Left hindlimb (tissue), 1 donor: ENCODE measurements around the gene SERTAD3.
"Not testable (repeated sequence)": the region's sequence is repeated elsewhere in the genome, so short reads cannot be mapped to it uniquely, and the experiment has no call there.

Source experiments
- DNase-seq: peaks from one replicate; pipeline ENCODE4 v3.0.0-alpha.2; 2018

SERTAD3 gene

DNA sequence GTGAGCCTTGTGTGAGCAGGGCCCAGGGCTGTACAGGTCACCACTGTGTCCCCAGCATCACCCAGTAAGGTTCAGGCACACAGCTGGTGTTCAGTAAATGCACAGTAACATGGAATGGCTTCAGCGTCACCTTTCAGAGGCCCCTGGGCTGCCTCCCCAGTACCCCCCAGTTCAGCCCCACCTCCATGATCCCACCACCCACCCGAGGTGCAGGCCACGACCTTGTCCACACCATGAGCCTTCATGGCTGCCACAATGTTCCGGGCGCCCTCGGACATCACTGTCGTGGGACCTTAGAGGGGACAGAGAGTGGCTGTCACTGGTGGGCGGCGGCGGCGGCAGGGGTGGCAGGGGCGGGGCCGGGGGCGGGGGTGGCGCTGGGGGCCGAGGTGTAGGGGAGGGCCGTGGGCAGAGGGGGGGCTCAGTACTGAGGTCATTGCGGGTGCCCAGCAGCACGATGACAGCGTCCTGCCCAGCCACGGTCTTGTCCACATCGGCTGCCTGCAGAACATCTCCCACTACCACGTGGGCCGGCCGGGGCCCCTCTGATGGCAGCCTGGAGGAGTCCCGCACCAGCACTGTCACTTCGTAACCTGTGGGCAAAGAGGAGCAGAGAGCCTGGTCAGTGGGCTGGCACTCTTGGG is 13.9 kb upstream of the SERTAD3 start:
- DNase-seq = no peak

- no peak for DNase-seq
These were observed 12.9 kb upstream of the SERTAD3 start for GRCh38 chr19:40457048-40457447.

DNA sequence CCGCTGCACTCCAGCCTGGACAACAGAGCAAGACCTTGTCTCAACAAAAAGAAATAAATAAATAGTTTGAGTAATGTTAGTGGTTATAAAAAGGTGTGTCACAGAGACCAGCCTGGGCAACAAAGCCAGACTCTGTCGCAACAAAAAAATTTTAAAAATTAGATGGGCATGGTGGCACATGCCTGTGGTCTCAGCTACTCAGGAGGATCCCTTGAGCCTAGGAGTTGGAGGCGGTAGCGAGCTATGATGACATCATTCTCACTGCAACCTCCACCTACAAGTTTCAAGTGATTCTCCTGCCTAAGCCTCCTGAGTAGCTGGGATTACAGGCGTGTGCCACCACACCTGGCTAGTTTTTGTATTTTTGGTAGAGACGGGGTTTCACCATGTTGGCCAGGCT is 9.8 kb upstream of the SERTAD3 start:
- not testable (repeated sequence) for DNase-seq

DNA sequence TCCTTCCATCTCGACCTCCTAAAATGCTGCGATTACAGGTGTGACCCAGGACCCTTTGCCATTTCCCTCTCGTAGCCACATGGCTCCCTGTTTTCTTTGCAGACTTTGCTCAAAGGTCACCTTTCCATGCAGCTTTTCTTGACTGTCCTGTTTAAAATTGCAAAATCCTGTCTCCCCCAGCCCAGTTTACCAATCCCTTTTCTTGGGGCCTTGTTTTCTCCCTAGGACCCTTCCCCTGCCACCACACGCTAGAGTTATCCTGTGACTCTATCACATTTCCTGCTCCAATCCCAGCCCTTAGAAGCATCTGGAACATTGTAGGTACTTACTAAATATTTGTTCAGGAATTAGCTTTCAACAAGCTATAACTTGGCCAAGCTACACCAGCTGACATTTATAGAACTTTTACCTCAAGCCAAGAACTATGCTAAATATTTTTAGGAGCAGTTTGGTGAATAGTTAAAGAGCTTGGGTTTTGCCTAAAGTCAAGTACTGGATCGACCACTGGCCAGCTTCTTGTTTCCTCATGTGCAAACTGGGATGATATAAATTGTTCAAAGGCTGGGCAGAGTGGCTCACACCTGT is 9.1 kb upstream of the SERTAD3 start:
- DNase-seq = no peak

DNA sequence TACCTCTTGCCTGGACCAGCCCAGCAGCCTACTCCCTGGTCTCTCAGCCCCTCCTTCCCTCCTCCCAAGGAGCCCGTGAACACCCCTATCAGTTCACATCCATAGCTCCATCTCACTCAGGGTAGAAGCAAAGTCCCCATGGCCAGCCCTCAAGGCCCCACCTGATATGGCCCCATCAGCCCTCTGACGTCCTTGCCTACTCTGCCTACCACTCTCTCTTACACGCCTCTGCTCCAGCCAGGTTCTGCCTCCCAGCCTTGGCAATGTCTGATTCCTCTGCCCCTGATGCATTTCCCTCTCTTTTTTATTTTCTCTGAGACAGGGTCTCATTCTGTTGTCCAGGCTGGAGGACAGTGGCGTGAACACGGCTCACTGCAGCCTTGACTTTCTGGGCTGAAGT is 7.9 kb upstream of the SERTAD3 start:
- no peak for DNase-seq

GRCh38 chr19:40450664-40451063 is 6.5 kb upstream of the SERTAD3 start:
- no peak for DNase-seq

DNA sequence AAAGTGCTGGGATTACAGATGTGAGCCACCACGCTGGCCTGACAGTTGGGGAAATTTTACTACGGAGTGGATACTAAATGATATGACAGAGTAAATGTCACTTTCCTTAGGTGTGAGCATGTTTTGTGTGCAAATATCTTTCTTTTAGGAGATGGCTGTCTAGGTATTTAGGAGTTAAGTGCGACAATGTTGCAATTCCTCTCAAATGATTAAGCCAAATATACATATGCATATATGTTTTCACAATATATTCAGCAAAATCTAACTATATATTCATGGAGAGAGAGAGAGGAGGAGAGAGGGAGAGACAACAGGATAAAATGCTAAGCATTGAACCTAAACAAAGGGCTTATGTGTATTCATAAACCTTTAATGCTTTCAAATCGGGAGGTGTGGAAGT is 5.4 kb upstream of the SERTAD3 start:
- no peak for DNase-seq

DNA sequence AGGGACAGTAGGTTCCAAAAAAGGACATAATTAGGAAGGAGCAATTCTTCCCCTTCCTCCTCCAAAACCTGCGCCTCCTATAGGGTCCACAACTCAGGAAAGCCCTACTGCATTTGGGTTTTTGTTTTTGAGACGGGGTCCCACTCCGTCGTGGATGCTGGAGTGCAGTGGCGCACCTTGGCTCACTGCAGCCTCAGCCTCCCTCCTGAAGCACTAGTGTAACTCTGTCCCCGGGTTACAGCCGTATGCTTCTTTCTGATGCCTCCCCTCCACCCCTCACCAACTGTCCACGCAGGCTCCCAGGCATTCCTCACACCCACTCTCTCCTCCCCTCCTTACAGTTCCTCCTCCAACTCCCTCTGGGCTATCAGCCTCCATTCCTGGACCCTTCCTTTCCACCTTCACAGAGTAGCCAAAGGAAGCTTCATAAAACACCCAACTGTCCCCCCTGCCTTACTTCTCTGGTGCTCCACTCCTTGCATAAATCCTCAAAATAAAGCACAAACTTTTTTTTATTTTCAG is 2.2 kb upstream of the SERTAD3 start:
- DNase-seq = no peak

DNA sequence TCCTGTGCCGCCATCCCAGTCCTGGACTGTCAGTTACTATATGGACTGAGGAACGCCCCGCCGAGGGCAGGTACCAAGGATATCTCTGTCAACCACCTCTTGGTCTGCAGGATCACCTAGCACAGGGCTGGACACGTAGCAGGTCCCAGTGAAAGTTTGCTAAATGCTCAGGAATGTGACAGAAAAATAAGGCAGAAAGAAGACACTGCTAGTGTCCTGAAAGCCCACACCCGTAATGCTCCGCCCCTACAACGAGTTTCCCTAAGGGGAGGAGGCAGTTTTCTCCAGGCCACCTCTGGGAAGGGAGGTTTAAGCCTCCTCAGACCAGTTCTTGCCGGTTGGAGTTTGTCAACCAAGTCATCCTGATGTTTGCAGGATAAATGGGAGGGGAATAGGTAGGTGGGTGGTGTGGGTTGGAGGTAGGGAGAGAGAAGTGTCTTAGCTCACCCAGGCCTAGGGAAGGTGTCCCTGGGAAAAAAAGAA is 1.7 kb upstream of the SERTAD3 start:
- no peak for DNase-seq

DNA sequence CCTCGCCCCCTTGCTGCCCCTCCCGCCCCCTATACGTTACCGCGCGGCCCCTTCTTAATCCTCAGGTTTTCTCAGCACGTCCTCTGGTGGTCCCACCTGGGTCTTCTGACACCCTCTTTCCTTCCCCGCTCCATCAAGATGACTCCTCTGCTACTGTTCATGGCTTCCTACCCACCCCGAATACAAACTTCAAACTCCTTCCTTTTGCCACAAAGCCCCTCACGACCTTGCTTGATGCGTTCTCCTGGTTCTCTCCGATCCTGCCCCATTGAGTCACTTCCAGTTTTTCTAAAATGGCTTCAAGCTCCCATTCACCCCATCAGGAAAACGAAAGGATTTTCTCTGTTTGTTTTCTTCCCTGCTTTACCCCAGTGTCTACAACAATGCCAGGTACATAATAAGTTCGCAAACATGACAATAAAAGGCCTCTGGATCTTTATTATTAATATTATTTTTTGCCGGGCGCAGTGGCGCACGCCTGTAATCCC is 734 bp upstream of the SERTAD3 start:
- DNase-seq = no peak

- peak; percentile 100 for DNase-seq
These were observed 770 bp downstream of the SERTAD3 start for GRCh38 chr19:40443131-40443999.

DNA sequence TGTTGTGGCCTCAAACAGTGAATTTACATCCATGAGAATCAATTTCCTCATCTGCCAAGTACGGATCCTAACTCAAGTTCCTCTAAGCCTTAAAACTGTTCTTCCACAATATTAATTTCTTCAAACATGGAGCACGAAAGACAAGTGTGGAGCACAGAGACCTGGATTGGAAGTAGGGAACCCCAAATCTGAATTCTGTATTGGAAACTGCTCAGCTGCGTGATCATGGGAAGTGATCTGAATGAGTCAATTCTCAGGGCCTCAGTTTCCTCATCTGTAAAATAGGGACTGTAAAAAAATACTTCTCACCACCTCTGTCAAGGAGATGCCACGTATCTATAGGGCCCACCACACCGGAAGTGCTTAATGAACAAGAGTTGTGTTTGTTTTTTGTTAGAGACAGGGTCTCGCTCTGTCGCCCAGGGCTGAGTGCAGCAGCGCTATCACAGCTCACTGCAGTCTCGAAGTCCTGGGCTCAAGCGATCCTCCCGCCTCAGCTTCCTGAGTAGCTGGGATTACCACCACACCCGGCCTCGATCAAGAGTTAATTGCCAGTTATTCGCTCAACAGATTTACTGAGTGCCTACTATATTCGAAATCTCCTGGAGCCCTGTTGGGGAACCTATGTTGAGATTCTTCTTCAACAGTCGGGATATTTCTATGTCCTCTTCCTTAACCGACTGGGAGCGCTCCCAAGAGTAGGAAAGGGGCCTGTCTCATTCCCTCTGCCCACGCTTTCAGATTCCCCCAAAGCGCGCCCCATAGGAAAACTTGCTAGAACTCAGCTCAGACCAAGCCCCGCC is 1.6 kb downstream of the SERTAD3 start:
- DNase-seq = no peak

DNA sequence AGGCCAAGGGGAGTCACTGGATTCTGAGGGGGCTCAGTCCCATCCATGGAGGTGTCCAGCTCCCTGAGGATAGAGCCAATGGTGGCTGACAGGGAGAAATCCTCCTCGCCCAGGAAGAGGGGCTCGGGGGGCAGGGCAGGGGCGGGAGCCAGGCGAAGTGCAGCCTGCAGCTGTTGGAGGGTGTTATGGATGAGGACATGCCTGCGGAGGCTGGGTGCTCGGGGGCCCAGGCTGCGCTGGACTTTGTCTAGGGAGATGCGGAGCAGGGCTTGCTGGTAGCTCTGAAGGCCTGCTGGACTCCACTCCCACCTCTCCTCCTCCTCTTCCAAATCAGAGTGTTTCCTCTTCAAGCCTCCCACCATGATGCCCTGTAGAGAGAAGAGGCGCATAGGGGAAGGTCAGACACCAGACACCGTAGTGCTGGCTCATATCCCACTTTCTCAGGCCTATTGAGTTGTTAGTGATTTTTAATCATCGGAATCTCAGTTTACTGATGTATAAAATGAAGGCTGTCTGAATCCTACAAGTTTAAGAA is 2.3 kb downstream of the SERTAD3 start:
- DNase-seq = no peak

GRCh38 chr19:40438284-40438683 is 5.9 kb downstream of the SERTAD3 start:
- no peak for DNase-seq

DNA sequence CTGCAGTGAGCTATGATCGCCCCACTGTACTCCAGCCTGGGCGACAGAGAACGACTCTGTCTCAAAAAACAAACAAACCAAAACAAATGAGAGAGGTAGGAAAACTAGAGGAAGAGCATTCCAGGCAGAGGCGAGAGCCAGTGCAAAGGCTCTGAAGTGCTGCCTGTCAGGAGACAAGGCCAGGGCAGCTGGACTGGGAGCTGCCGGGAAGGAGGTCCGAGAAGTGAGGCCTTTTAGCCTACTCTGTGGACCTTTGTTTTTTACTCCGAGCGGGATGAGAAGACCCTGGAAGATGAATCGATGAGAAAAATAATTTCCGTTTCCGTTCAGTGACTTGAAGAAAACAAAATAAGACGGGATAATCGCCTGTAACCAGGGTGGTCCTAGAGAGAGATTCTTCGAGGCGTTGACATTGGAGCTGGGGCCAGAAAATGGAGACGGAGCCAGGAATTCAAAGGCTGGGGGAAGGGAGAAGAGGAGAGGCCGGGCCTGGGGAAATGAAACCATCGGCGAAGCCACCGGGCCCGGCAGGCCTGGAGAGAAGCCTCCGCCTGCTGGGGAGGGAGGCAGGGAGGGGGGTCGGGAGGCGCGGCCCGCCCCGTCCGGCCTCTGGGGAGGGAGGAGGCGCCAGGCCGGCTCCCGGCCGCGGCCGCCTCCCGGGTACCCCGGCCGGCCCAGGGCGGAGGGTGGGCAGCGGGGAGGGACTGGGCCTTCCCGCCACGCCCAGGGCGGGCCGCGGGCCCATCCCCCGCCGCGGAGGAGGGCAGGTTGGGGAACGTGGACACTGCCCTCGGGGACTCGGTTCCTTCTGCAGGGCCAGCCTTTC is 10.5 kb downstream of the SERTAD3 start:
- DNase-seq = peak; percentile 95

- DNase-seq = not testable (repeated sequence)
These were observed 11.4 kb downstream of the SERTAD3 start for GRCh38 chr19:40432760-40433159.

DNA sequence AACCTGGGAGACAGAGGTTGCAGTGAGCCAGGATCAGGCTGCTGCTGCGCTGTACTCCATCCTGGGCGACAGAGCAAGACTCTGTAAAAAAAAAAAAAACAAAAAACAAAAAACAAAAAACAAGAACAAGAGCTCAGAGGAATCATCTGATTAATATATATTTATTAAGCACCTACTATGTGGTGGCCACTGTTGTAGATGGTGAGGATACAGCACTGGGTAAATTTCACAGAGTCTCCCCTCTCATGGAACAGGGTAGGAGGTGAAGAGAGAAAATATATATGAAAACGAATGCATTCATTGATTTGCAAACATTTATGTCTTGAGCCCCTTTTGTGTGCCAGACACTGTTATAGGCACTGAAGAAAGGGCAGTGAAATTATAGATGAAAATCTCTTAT is 12.4 kb downstream of the SERTAD3 start:
- DNase-seq = no peak

DNA sequence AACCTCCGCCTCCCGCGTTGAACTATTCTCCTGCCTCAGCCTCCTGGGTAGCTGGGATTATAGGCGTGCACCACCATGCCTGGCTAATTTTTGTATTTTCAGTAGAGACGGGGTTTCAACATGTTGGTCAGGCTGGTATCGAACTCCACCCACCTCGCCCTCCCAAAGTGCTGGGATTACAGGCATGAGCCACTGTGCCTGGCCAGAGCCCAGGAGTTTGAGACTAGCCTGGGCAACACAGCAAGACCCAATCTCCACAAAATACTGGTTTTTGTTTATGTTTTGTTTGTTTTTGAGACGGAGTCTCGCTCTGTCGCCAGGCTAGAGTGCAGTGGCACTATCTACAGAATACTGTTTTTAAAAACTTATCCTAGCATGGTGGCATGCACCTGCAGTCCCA is 13.9 kb downstream of the SERTAD3 start:
- not testable (repeated sequence) for DNase-seq

DNA sequence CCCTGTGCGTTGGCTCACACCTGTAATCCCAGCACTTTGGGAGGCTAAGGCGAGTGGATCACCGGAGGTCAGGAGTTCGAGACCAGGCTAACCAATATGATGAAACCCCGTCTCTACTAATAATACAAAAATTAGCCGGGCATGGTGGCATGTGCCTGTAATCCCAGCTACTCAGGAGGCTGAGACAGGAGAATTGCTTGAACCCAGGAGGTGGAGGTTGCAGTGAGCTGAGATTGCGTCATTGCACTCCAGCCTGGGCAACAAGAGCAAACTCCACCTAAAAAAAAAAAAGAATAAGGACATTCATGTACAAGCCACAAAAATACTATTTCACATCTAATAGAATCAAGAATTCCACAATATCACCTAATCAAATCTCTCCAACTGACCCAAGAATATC is 15.9 kb downstream of the SERTAD3 start:
- DNase-seq = not testable (repeated sequence)

- peak; percentile 100 for DNase-seq
These were observed 18.5 kb downstream of the SERTAD3 start, which contains the start of gene SERTAD1 for GRCh38 chr19:40425450-40426287. Gene SERTAD1 (minus strand): TSS chr19:40425992. CDS start chr19:40423546, 2,446 bp downstream.
